Fibroblast of lung (primary cell): ENCODE data around the gene NCBP3. TPM values are rescaled to one million over a fixed set of nuclear protein-coding genes. Genes with fewer than 3 reads are reported as not detected.

Experiments used
- DNase-seq, 2 donors: peaks; one replicate each; pipeline versions ENCODE4 v3.0.0 to v3.0.0-alpha.2; 2010; ENCODE audit warnings: low read depth in 2 of 2
- H2AFZ ChIP-seq: 2 replicates; pipeline ENCODE4 v1.5.1; 2012; ENCODE audit warnings: low read length, control low read depth, inconsistent platforms
- H3K27ac ChIP-seq: 2 replicates; pipeline ENCODE4 v1.5.1; 2011; ENCODE audit warnings: low read length, control low read depth; ENCODE audit not compliant: insufficient read depth
- H3K27me3 ChIP-seq: 2 replicates; pipeline ENCODE4 v1.5.1; 2011; ENCODE audit warnings: mild to moderate bottlenecking, low read length; ENCODE audit not compliant: control insufficient read depth, insufficient read depth
- H3K36me3 ChIP-seq: 2 replicates; pipeline ENCODE4 v1.5.1; 2011; ENCODE audit warnings: low read length; ENCODE audit not compliant: control insufficient read depth, insufficient read depth
- H3K4me1 ChIP-seq: 2 replicates; pipeline ENCODE4 v1.5.1; 2011; ENCODE audit warnings: low read length; ENCODE audit not compliant: control insufficient read depth, insufficient read depth; ENCODE audit errors: extremely low read depth
- H3K4me2 ChIP-seq: 2 replicates; pipeline ENCODE4 v1.5.1; 2011; ENCODE audit warnings: low read length, control low read depth; ENCODE audit not compliant: insufficient read depth; ENCODE audit errors: extremely low read depth
- H3K4me3 ChIP-seq, 4 experiments: fragments of 200-600 bp in 1 of 4; sonication (generic) in 1 of 4; replicated peaks in 1 of 4; 2 replicates each; pipeline ENCODE4 v1.5.1; 2011 to 2016; ENCODE audit warnings: low read length in 4 of 4, low read depth in 3 of 4, mild to moderate bottlenecking in 3 of 4, control low read depth in 2 of 4, inconsistent platforms in 1 of 4, mixed read lengths in 1 of 4; ENCODE audit not compliant: insufficient read depth in 1 of 4; ENCODE audit errors: control extremely low read depth in 1 of 4
- H3K79me2 ChIP-seq: 2 replicates; pipeline ENCODE4 v1.5.1; 2012; ENCODE audit warnings: mild to moderate bottlenecking, low read length, inconsistent platforms; ENCODE audit not compliant: control insufficient read depth, insufficient read depth
- H3K9ac ChIP-seq: 2 replicates; pipeline ENCODE4 v1.5.1; 2011; ENCODE audit warnings: mild to moderate bottlenecking, low read length, control low read depth; ENCODE audit not compliant: insufficient read depth
- H3K9me3 ChIP-seq: 2 replicates; pipeline ENCODE4 v1.5.1; 2012; ENCODE audit warnings: low read depth, low read length; ENCODE audit not compliant: control insufficient read depth, insufficient read depth
- H4K20me1 ChIP-seq: 2 replicates; pipeline ENCODE4 v1.5.1; 2011; ENCODE audit warnings: low read length; ENCODE audit not compliant: control insufficient read depth, insufficient read depth; ENCODE audit errors: extremely low read depth
- EZH2 ChIP-seq: IDR thresholded peaks from 2 replicates; pipeline ENCODE4 v1.5.1; 2012; ENCODE audit warnings: low read length, control low read depth, mild to moderate bottlenecking; ENCODE audit errors: missing control alignments
- polyA plus RNA-seq, 2 donors: library from polyadenylated mRNA; depleted of rRNA in 1 of 2; stranded (reverse) in 1 of 2; unstranded in 1 of 2; fragments of >200 nt; gene quantifications; 2 replicates each; pipeline ENCODE4 v1.2.1, GENCODE V29; 2011 to 2012; ENCODE audit warnings: missing spikeins in 1 of 2
- total RNA-seq: library from RNA; depleted of rRNA; stranded (reverse); fragments of >200 nt; gene quantifications from 2 replicates; pipeline ENCODE4 v1.2.1, GENCODE V29; 2014
- TF ChIP-seq, protein P1 (sequence below), 2 donors: IDR thresholded peaks in 1 of 2; conservative IDR thresholded peaks in 1 of 2; 1 replicate in 1 of 2; 2 replicates in 1 of 2; pipeline ENCODE4 v1.5.1; 2011 to 2012; ENCODE audit warnings: low read length in 2 of 2, control low read depth in 1 of 2, inconsistent platforms in 1 of 2, low read depth in 1 of 2, mild to moderate bottlenecking in 1 of 2

The NCBP3 gene
- total and polyA plus RNA-seq, 2 donors (not counting 1 experiment from before 2014, with no cell fraction given), result 20.4 to 23.3 TPM

DNA sequence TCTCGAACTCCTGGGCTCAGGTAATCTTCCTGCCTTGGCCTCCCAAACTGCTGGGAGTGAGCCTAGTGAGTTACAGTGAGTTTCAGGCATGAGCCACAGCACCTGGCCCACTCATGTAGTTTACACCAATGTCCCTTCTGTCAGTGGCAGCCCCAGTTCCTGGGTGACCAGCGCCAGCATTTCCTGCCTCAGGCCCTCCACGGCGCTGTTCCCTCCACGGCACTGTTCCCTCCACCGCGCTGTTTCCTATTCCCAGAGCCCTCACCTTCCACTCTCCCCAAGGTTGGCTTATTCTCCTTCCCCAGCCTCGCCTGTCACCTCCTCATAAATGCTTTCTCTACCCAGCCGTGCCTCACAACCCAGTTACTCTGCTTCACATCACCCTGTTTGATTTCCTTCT is 77.7 kb downstream of the NCBP3 start:
- TF ChIP-seq, protein P1, sequence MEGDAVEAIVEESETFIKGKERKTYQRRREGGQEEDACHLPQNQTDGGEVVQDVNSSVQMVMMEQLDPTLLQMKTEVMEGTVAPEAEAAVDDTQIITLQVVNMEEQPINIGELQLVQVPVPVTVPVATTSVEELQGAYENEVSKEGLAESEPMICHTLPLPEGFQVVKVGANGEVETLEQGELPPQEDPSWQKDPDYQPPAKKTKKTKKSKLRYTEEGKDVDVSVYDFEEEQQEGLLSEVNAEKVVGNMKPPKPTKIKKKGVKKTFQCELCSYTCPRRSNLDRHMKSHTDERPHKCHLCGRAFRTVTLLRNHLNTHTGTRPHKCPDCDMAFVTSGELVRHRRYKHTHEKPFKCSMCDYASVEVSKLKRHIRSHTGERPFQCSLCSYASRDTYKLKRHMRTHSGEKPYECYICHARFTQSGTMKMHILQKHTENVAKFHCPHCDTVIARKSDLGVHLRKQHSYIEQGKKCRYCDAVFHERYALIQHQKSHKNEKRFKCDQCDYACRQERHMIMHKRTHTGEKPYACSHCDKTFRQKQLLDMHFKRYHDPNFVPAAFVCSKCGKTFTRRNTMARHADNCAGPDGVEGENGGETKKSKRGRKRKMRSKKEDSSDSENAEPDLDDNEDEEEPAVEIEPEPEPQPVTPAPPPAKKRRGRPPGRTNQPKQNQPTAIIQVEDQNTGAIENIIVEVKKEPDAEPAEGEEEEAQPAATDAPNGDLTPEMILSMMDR (conservative IDR thresholded peaks at IDR 0.05 in 1 of 2, IDR thresholded peaks at IDR 0.05 in 1 of 2; ENCODE audit: low read depth in 1 of 2, low read length in 2 of 2), result no peak
- TF ChIP-seq EZH2, result no peak
- Histone ChIP-seq H3K4me3 (no peak overlapping the region), H3K4me2 (no peak overlapping the region), H3K79me2 (no peaks in the 10 kb centered on the region), H3K9ac (no peak overlapping the region), H2AFZ (no peak overlapping the region), H3K27ac (no peak overlapping the region), H3K4me1 (no peaks in the 10 kb centered on the region), H3K36me3 (no peaks in the 10 kb centered on the region), H3K9me3 (no peaks in the 10 kb centered on the region), H4K20me1 (no peaks in the 10 kb centered on the region), H3K27me3 (peaks cover 7% of the 10 kb centered on the region)
- DNase-seq, result no peak

DNA sequence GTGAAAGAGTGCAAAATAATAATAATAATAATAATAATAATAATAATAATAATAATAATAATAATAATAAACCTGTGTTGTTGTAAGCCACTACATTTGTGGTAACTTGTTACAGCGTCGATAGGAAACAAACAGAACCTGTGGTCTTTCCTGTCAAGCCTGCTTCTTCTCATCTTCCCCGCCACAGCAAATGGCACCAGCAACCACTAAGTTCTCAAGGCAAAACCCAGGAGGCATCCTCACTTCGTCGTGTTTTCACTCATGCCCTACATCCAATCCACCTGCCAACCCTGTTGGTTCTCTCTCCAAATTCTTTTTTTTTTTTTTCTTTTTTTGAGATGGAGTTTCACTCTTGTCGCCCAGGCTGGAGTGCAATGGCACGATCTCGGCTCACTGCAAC is 79.3 kb downstream of the NCBP3 start:
- Histone ChIP-seq H3K36me3 (no peaks in the 10 kb centered on the region), H4K20me1 (no peaks in the 10 kb centered on the region), H3K9ac (no peak overlapping the region), H2AFZ (no peak overlapping the region), H3K9me3 (no peaks in the 10 kb centered on the region), H3K79me2 (no peaks in the 10 kb centered on the region), H3K27ac (no peak overlapping the region), H3K4me2 (no peak overlapping the region), H3K4me3 (no peak overlapping the region), H3K27me3 (peaks cover 7% of the 10 kb centered on the region), H3K4me1 (no peaks in the 10 kb centered on the region)
- TF ChIP-seq, protein P1 (conservative IDR thresholded peaks at IDR 0.05 in 1 of 2, IDR thresholded peaks at IDR 0.05 in 1 of 2; ENCODE audit: low read depth in 1 of 2, low read length in 2 of 2), result no peak
- no peak for TF ChIP-seq EZH2
- DNase-seq, result no peak

DNA sequence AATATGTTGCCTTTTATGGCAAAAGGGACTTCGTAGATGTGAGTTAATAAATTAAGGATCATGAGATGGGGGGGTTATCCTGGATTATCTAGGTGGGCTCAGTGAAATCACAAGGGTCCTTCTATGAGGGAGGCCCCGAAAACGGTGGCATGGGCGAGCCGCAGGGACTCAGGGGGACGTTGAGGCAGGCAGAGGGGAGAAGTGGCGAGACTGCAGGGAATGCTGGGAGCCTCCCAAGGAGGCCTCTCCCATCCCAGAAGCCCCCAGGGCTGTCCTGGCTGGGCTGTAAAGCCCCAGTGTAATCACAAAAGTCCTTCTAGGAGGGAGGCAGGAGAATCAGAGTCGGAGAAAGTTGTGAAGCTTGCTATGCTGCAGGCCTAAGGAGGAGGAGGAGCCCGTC is 80.1 kb downstream of the NCBP3 start:
- H3K36me3 ChIP-seq, result no peaks in the 10 kb centered on the region
- peaks cover 7% of the 10 kb centered on the region for H3K27me3 ChIP-seq
- H4K20me1 ChIP-seq, result no peaks in the 10 kb centered on the region
- no peaks in the 10 kb centered on the region for H3K79me2 ChIP-seq
- H3K9ac ChIP-seq, result no peak overlapping the region
- no peak overlapping the region for H3K4me3 ChIP-seq
- H3K4me2 ChIP-seq, result no peak overlapping the region
- no peak overlapping the region for H3K27ac ChIP-seq
- H2AFZ ChIP-seq, result no peak overlapping the region
- DNase-seq, result no peak
- no peaks in the 10 kb centered on the region for H3K9me3 ChIP-seq
- no peak for TF ChIP-seq EZH2
- TF ChIP-seq, protein P1 (conservative IDR thresholded peaks at IDR 0.05 in 1 of 2, IDR thresholded peaks at IDR 0.05 in 1 of 2; ENCODE audit: low read depth in 1 of 2, low read length in 2 of 2), result no peak
- H3K4me1 ChIP-seq, result no peaks in the 10 kb centered on the region
